ENCODE data around the gene KYNU. TPM values are rescaled to one million over a fixed set of nuclear protein-coding genes. Genes with fewer than 3 reads are reported as not detected.

KYNU gene
- total RNA-seq, 1 donor from 2014 or later = 1.0 TPM

DNA sequence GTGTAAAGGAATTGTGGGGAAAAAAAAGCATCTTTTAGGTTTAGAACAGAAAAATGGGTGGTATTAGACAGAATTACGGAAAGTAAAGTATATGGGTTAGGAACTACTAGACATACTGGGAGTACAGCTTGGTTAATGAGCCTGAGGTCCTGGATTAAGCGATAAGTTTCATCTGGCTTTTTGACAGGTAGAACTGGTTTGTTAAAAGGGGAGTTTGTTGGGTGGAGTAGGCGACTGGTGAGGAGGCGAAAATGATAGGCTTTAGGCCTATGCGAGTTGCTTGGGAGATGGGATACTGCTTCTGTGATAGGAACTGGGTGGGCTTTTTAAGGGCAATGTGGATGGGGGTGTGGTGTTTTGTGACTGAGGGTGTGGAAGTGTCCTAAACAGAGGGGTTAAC lies 56.5 kb downstream of the KYNU start:
- H3K36me3 ChIP-seq = no peaks in the 10 kb centered on the region
- no peaks in the 10 kb centered on the region for H3K9me3 ChIP-seq (replicated peaks)
- intact Hi-C loops (cut with micrococcal nuclease) = no loop called here
- H3K27me3 ChIP-seq (ENCODE audit: low read depth) = no peaks in the 10 kb centered on the region
- DNase-seq = no peak
- H3K4me1 ChIP-seq = no peaks in the 10 kb centered on the region
- H3K27ac ChIP-seq (replicated peaks) = no peak overlapping the region
- TF ChIP-seq, protein P1, sequence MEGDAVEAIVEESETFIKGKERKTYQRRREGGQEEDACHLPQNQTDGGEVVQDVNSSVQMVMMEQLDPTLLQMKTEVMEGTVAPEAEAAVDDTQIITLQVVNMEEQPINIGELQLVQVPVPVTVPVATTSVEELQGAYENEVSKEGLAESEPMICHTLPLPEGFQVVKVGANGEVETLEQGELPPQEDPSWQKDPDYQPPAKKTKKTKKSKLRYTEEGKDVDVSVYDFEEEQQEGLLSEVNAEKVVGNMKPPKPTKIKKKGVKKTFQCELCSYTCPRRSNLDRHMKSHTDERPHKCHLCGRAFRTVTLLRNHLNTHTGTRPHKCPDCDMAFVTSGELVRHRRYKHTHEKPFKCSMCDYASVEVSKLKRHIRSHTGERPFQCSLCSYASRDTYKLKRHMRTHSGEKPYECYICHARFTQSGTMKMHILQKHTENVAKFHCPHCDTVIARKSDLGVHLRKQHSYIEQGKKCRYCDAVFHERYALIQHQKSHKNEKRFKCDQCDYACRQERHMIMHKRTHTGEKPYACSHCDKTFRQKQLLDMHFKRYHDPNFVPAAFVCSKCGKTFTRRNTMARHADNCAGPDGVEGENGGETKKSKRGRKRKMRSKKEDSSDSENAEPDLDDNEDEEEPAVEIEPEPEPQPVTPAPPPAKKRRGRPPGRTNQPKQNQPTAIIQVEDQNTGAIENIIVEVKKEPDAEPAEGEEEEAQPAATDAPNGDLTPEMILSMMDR (IDR thresholded peaks at IDR 0.05; ENCODE audit: borderline replicate concordance) = no peak
- H3K4me3 ChIP-seq = no peak overlapping the region

DNA sequence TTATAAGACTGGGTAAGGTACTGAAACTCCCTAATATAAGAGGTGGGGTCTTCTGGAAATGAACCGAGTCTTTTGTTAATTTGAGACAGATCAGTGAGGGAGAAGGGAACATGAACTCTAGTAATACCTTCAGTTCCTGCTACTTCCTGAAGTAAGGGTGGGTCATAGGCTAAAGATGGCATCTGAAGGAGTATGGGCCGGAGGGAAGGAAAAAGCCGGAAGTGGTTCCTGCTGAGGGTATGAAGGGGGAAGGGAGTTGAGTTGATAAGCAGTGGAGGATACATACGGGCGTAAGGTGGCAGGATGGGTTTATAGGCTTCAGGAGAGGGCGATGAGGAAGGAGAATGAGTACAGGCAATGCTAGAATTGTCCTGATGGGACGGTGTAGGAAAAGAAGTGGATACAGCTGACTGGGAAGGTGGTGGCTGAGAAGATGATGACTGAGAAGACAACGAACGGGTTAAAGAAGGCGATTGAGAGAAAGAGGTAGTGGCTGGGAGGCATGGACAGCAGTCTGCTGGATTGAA lies 58.2 kb downstream of the KYNU start:
- H3K36me3 ChIP-seq = no peaks in the 10 kb centered on the region
- H3K4me1 ChIP-seq = no peaks in the 10 kb centered on the region
- H3K27ac ChIP-seq (replicated peaks) = no peak overlapping the region
- intact Hi-C loops (cut with micrococcal nuclease) = no loop called here
- H3K4me3 ChIP-seq = no peak overlapping the region
- no peaks in the 10 kb centered on the region for H3K27me3 ChIP-seq (ENCODE audit: low read depth)
- TF ChIP-seq, protein P1 (IDR thresholded peaks at IDR 0.05; ENCODE audit: borderline replicate concordance) = no peak
- DNase-seq = no peak
- H3K9me3 ChIP-seq (replicated peaks) = no peaks in the 10 kb centered on the region

DNA sequence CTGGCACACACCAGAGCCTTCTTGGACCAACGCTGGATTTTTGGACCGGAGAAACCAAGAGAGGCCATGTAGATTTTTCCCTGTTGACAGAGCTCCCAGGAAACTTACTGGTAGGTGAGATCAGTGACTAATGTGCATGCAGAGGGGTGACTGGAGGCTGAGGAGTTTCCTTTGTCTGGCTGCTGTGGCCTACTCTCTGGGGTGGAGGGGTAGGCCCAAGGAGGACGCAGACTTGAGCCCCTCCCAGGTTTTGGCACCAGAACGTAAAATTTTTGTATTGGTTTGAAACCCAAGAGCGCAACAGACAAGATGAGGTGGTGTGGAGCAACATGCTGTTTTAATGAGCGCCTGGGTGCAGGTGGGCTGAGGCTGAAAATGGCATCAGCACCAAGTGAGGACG lies 59.2 kb downstream of the KYNU start:
- DNase-seq = no peak
- Histone ChIP-seq H3K4me3 (no peak overlapping the region), H3K9me3 (replicated peaks) (no peaks in the 10 kb centered on the region), H3K4me1 (no peaks in the 10 kb centered on the region), H3K27ac (replicated peaks) (no peak overlapping the region), H3K27me3 (ENCODE audit: low read depth) (no peaks in the 10 kb centered on the region), H3K36me3 (no peaks in the 10 kb centered on the region)
- intact Hi-C loops (cut with micrococcal nuclease) = no loop called here
- TF ChIP-seq, protein P1 (IDR thresholded peaks at IDR 0.05; ENCODE audit: borderline replicate concordance) = no peak

DNA sequence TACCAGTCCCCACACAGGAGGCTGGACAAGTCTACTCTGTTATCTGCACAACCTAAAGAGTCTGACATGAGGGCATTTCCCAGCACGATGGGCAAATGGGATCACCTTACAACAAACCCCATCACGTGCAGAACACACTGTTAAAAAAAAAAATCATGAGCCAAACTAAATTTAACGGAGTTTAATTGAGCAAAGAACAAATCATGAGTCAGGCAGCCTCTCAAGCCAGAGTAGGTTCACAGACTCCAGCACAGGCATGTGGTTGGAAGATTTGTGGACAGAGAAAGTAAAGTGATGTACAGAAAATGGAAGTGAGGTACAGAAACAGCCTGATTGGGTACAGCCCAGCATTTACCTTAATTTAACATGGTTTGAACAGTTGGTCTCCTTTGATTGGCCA lies 59.9 kb downstream of the KYNU start:
- no peak overlapping the region for H3K27ac ChIP-seq (replicated peaks)
- no peaks in the 10 kb centered on the region for H3K9me3 ChIP-seq (replicated peaks)
- DNase-seq = no peak
- no peaks in the 10 kb centered on the region for H3K36me3 ChIP-seq
- intact Hi-C loops (cut with micrococcal nuclease) = no loop called here
- H3K4me1 ChIP-seq = no peaks in the 10 kb centered on the region
- TF ChIP-seq, protein P1 (IDR thresholded peaks at IDR 0.05; ENCODE audit: borderline replicate concordance) = no peak
- H3K4me3 ChIP-seq = no peak overlapping the region
- no peaks in the 10 kb centered on the region for H3K27me3 ChIP-seq (ENCODE audit: low read depth)

DNA sequence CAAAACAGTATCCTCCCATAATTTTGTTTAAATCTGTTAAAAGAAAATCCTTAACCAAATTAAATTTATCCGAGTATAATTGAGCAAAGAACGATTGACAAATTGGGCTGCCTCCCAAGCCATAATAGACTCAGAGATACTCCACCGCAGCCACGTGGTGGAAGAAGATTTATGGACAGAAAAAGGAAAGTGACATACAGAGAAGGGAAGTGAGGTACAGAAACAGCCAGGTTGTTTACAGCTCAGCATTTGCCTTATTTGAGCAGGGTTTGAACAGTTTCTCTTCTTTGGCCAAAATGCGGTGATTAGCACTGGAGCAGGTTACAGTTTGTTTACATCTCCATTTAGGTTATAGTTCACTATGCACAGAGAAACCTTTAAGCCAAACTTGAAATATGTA lies 60.8 kb downstream of the KYNU start:
- no peak overlapping the region for H3K4me3 ChIP-seq
- no peaks in the 10 kb centered on the region for H3K27me3 ChIP-seq (ENCODE audit: low read depth)
- TF ChIP-seq, protein P1 (IDR thresholded peaks at IDR 0.05; ENCODE audit: borderline replicate concordance) = no peak
- H3K9me3 ChIP-seq (replicated peaks) = no peaks in the 10 kb centered on the region
- no peak for DNase-seq
- H3K27ac ChIP-seq (replicated peaks) = no peak overlapping the region
- no peaks in the 10 kb centered on the region for H3K36me3 ChIP-seq
- no peaks in the 10 kb centered on the region for H3K4me1 ChIP-seq
- intact Hi-C loops (cut with micrococcal nuclease) = no loop called here
